GM12878 (cell line): ENCODE measurements around the gene RYR2. TPM values are rescaled to one million over a fixed set of nuclear protein-coding genes. Genes with fewer than 3 reads are reported as not detected.

ENCODE experiments used
- ATAC-seq: fragments of 200-7000 bp; cut with Tn5 transposase; 3 replicates; pipeline ENCODE4 v1.9.1; 2020; ENCODE audit warnings: mild to moderate bottlenecking, moderate library complexity
- BruUV-seq: library from RNA; stranded (reverse); fragments of 400-500 nt; replicated peaks from 2 replicates; lab custom pipeline; 2021; lab: Mats Ljungman, UMichigan
- CTCF ChIA-PET: fragments of 300-600 bp; sonication (Branson Sonifier 250); formaldehyde crosslinking; extraction: SDS; loops from one replicate; lab custom pipeline; 2021; ENCODE audit warnings: inconsistent platforms; lab: Yijun Ruan, JAX
- POLR2A ChIA-PET: fragments of 350-600 bp; formaldehyde crosslinking; extraction: SDS; loops from one replicate; lab custom pipeline; 2021; ENCODE audit warnings: inconsistent platforms; lab: Charles Lee
- RAD21 ChIA-PET: fragments of 300-600 bp; sonication (Branson Sonifier 250); formaldehyde crosslinking; loops from one replicate; lab custom pipeline; 2023; ENCODE audit warnings: antibody characterized with exemption; ENCODE audit not compliant: unreplicated experiment; lab: Charles Lee
- SMC1A ChIA-PET: fragments of 300-600 bp; sonication (Branson Sonifier 250); formaldehyde crosslinking; loops from one replicate; lab custom pipeline; 2023; ENCODE audit not compliant: unreplicated experiment, uncharacterized antibody; lab: Charles Lee
- DNase-seq: peaks from one replicate; pipeline ENCODE4 v3.0.0-alpha.2; 2011; ENCODE audit warnings: low read depth, low spot score
- FAIRE-seq: peaks from 3 replicates; lab custom pipeline; 2011; peaks lifted over from hg19 to GRCh38; lab: Jason Lieb, UNC
- H2AFZ ChIP-seq: 2 replicates; pipeline ENCODE4 v1.6.0; 2011; ENCODE audit warnings: low read depth, low read length, control low read depth; ENCODE audit not compliant: control insufficient read depth
- H3K27ac ChIP-seq: 2 replicates; pipeline ENCODE4 v1.5.1; 2011; ENCODE audit warnings: control low read depth; ENCODE audit not compliant: control insufficient read depth, insufficient read depth
- H3K27me3 ChIP-seq, 2 experiments: replicated peaks in 1 of 2; 2 replicates each; pipeline versions ENCODE4 v1.6.0 to v1.6.1; 2011; ENCODE audit warnings: low read length in 1 of 2; ENCODE audit not compliant: control insufficient read depth in 2 of 2, insufficient read depth in 2 of 2
- H3K36me3 ChIP-seq, 2 experiments: 2 replicates each; pipeline ENCODE4 v1.5.1; 2011; ENCODE audit warnings: low read length in 1 of 2; ENCODE audit not compliant: control insufficient read depth in 2 of 2, insufficient read depth in 2 of 2
- H3K4me1 ChIP-seq: 2 replicates; pipeline ENCODE4 v1.6.1; 2011; ENCODE audit warnings: mild to moderate bottlenecking, low read length, moderate library complexity, mixed read lengths; ENCODE audit not compliant: control insufficient read depth, insufficient read depth
- H3K4me2 ChIP-seq: 2 replicates; pipeline ENCODE4 v1.6.0; 2011; ENCODE audit warnings: control low read depth; ENCODE audit not compliant: control insufficient read depth, insufficient read depth
- H3K4me3 ChIP-seq: fragments of 200-600 bp; sonication (generic); 2 replicates; pipeline ENCODE4 v1.5.1; 2016
- H3K79me2 ChIP-seq: 2 replicates; pipeline ENCODE4 v1.6.0; 2011; ENCODE audit warnings: low read length; ENCODE audit not compliant: control insufficient read depth, insufficient read depth
- H3K9ac ChIP-seq: 2 replicates; pipeline ENCODE4 v1.8.0; 2011; ENCODE audit warnings: low read length, control low read depth, mixed read lengths; ENCODE audit not compliant: control insufficient read depth, insufficient read depth
- H3K9me3 ChIP-seq: replicated peaks from 3 replicates; pipeline ENCODE4 v1.5.1; 2011; ENCODE audit warnings: mild to moderate bottlenecking, low read length; ENCODE audit not compliant: control insufficient read depth, insufficient read depth
- H4K20me1 ChIP-seq: 2 replicates; pipeline ENCODE4 v1.6.0; 2011; ENCODE audit not compliant: control insufficient read depth, insufficient read depth
- BACH1 ChIP-seq: fragments of 450-650 bp; IDR thresholded peaks from 2 replicates; pipeline ENCODE4 v1.6.1; 2017; ENCODE audit warnings: mild to moderate bottlenecking, borderline replicate concordance
- CHD2 ChIP-seq: IDR thresholded peaks from 2 replicates; pipeline ENCODE4 v1.6.1; 2011; ENCODE audit warnings: low read depth, low read length, improper control_type of control experiment, borderline replicate concordance
- EED ChIP-seq: sonication (generic); IDR thresholded peaks from 2 replicates; pipeline ENCODE4 v1.6.1; 2016; ENCODE audit warnings: antibody characterized with exemption, low read depth
- ETV6 ChIP-seq, 2 experiments: fragments of 450-650 bp in 1 of 2; IDR thresholded peaks in 1 of 2; conservative IDR thresholded peaks in 1 of 2; 2 replicates each; pipeline ENCODE4 v1.6.1; 2014; ENCODE audit warnings: antibody characterized with exemption in 1 of 2, borderline replicate concordance in 1 of 2, low read depth in 1 of 2, mild to moderate bottlenecking in 1 of 2, moderate library complexity in 1 of 2
- GATAD2B ChIP-seq: fragments of 450-650 bp; conservative IDR thresholded peaks from 2 replicates; pipeline ENCODE4 v1.6.1; 2017; ENCODE audit warnings: low read depth, mild to moderate bottlenecking, moderate library complexity
- JUNB ChIP-seq: IDR thresholded peaks from 2 replicates; pipeline ENCODE4 v1.6.1; 2016; ENCODE audit warnings: antibody characterized with exemption, mild to moderate bottlenecking
- JUND ChIP-seq: IDR thresholded peaks from 2 replicates; pipeline ENCODE4 v1.6.1; 2012; ENCODE audit warnings: low read depth, mild to moderate bottlenecking, low read length, improper control_type of control experiment, moderate library complexity
- KAT2A ChIP-seq: conservative IDR thresholded peaks from 2 replicates; pipeline ENCODE4 v1.6.1; 2011; ENCODE audit warnings: low read depth, low read length; ENCODE audit not compliant: control insufficient read depth
- MTA3 ChIP-seq: IDR thresholded peaks from 2 replicates; pipeline ENCODE4 v1.6.1; 2012; ENCODE audit warnings: low read length, inconsistent platforms, borderline replicate concordance
- NKRF ChIP-seq: fragments of 450-650 bp; conservative IDR thresholded peaks from 2 replicates; pipeline ENCODE4 v1.6.1; 2017; ENCODE audit warnings: mild to moderate bottlenecking, moderate library complexity
- RAD21 ChIP-seq: IDR thresholded peaks from 2 replicates; pipeline ENCODE4 v1.6.1; 2011; ENCODE audit warnings: mild to moderate bottlenecking, low read depth, low read length, moderate library complexity; ENCODE audit not compliant: insufficient read depth
- RCOR1 ChIP-seq: conservative IDR thresholded peaks from 2 replicates; pipeline ENCODE4 v1.6.1; 2012; ENCODE audit warnings: low read depth, low read length, improper control_type of control experiment
- RELA ChIP-seq: fragments of 450-650 bp; IDR thresholded peaks from 2 replicates; pipeline ENCODE4 v1.8.0; 2014; ENCODE audit warnings: borderline replicate concordance; ENCODE audit not compliant: partially characterized antibody
- USF1 ChIP-seq: IDR thresholded peaks from 2 replicates; pipeline ENCODE4 v1.6.1; 2011; ENCODE audit warnings: borderline replicate concordance, low read depth, mild to moderate bottlenecking, moderate library complexity, mixed read lengths, low read length; ENCODE audit not compliant: insufficient read depth; ENCODE audit errors: extremely low read length
- YBX1 ChIP-seq: fragments of 450-650 bp; IDR thresholded peaks from 2 replicates; pipeline ENCODE4 v1.6.1; 2016; ENCODE audit warnings: antibody characterized with exemption
- ZBED1 ChIP-seq: IDR thresholded peaks from 2 replicates; pipeline ENCODE4 v1.6.1; 2016; ENCODE audit warnings: borderline replicate concordance
- WGBS: methylation state at CpG from one replicate; pipeline ENCODE4 v1.1.6; 2016; ENCODE audit warnings: low lambda C conversion rate; ENCODE audit not compliant: insufficient replicate concordance, insufficient coverage; ENCODE audit errors: missing lambda C conversion rate; 5-methylcytosine and 5-hydroxymethylcytosine counted together
- in situ Hi-C: fragments of 300-500 bp; cut with MboI; formaldehyde crosslinking; loops from 9 replicates; pipeline ENCODE4 v1.14.3; 2018; ENCODE audit warnings: mixed read lengths
- intact Hi-C: fragments of 100-400 bp; cut with micrococcal nuclease; formaldehyde crosslinking; loops from one replicate; pipeline ENCODE4 v1.14.2; 2022; ENCODE audit not compliant: unreplicated experiment
- polyA plus RNA-seq, 11 experiments: library from polyadenylated mRNA; depleted of rRNA in 4 of 11; unstranded in 6 of 11; stranded (reverse) in 5 of 11; fragments of >200 nt; fragmentation: Nextera tagmentation in 4 of 11; fragmentation: Illumina TruSeq in 1 of 11; extraction: Ambion mirVana in 4 of 11; extraction: Trizol in 1 of 11; gene quantifications; 1 replicate in 1 of 11; 2 replicates in 10 of 11; pipeline versions ENCODE4 v1.2.1 to v1.2.3, GENCODE V29; 2011 to 2016; ENCODE audit warnings: inconsistent platforms in 2 of 11, missing spikeins in 2 of 11, low read depth in 1 of 11
- total RNA-seq, 4 experiments: library from RNA; depleted of rRNA in 3 of 4; stranded (reverse); fragments of >200 nt in 3 of 4; fragmentation: Illumina TruSeq in 1 of 4; extraction: Trizol in 1 of 4; gene quantifications; 2 replicates each; pipeline versions ENCODE4 v1.2.1 to v1.2.3, GENCODE V29; 2013 to 2021
- TF ChIP-seq, protein P1 (sequence below): fragments of 150-350 bp; IDR thresholded peaks from 2 replicates; pipeline ENCODE4 v1.6.1; 2014; ENCODE audit warnings: mild to moderate bottlenecking, low read depth, low read length
- TF ChIP-seq, protein P2 (sequence below): IDR thresholded peaks from 2 replicates; pipeline ENCODE4 v1.6.1; 2011; ENCODE audit warnings: borderline replicate concordance, low read depth, mild to moderate bottlenecking, moderate library complexity, low read length; ENCODE audit not compliant: insufficient read depth, poor library complexity, severe bottlenecking

The RYR2 gene
- total and polyA plus RNA-seq, 10 of the 15 experiments (the other 5 are each of a cell fraction or from before 2014, with no cell fraction given): 0.01 to 0.04 TPM; not detected in 8

DNA sequence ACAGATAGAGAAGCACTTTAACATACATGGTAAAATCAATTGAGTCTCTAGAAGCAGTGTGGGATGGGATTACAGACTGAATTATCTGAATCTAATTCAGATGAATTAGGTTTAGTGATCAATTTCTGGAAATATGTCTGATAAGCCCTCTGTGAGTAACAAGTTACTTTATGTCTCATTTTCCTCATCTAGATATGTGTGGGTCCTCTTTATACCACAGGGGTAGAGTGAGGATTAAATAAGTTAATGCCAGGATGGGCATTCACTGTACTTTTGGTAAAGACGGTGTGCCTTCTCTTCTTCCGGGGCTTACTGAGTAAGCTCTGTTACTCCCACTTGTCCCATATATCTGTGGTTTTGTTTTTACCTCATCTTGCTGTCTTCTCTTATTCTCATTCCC lies 225.8 kb downstream of the RYR2 start:
- ATAC-seq (no peak), FAIRE-seq (no peak), DNase-seq (no peak)
- SMC1A ChIA-PET: interaction anchor here (1.6 kb wide), 1 partner anchor 89 kb away, joined by 3 read pairs; no protein-coding TSS in a partner anchor
- POLR2A ChIA-PET: no interaction called here
- no peak overlapping the region for H3K9ac ChIP-seq
- intact Hi-C loops: no loop called here
- in situ Hi-C loops: no loop called here
- no TSS peak for BruUV-seq
- no peak overlapping the region for H2AFZ ChIP-seq
- RAD21 ChIA-PET: no interaction called here
- no peaks in the 10 kb centered on the region for H3K9me3 ChIP-seq
- H3K79me2 ChIP-seq: no peaks in the 10 kb centered on the region
- H3K27me3 ChIP-seq: no peaks in the 10 kb centered on the region
- H3K27ac ChIP-seq: no peak overlapping the region
- WGBS: 18% methylated on average over 2 of the region's 2 CpGs
- H3K4me3 ChIP-seq: no peak overlapping the region
- H3K36me3 ChIP-seq: no peaks in the 10 kb centered on the region
- H3K4me1 ChIP-seq: no peaks in the 10 kb centered on the region
- CTCF ChIA-PET: interaction anchor here (0.7 kb wide), 1 partner anchor 31 kb away, joined by 4 read pairs; no protein-coding TSS in a partner anchor
- H3K4me2 ChIP-seq: no peak overlapping the region
- no peaks in the 10 kb centered on the region for H4K20me1 ChIP-seq
- TF ChIP-seq MTA3 (no peak), YBX1 (no peak), EED (no peak), KAT2A (no peak), BACH1 (no peak), ZBED1 (no peak), USF1 (no peak), RCOR1 (no peak), CHD2 (no peak), GATAD2B (no peak), NKRF (no peak), RELA (no peak), JUND (no peak), ETV6 (conservative IDR thresholded peaks at IDR 0.05 in 1 of 2, IDR thresholded peaks at IDR 0.05 in 1 of 2; ENCODE audit: borderline replicate concordance in 1 of 2, low read depth in 1 of 2) (no peak), JUNB (no peak), RAD21 (no peak)
- TF ChIP-seq, protein P1, sequence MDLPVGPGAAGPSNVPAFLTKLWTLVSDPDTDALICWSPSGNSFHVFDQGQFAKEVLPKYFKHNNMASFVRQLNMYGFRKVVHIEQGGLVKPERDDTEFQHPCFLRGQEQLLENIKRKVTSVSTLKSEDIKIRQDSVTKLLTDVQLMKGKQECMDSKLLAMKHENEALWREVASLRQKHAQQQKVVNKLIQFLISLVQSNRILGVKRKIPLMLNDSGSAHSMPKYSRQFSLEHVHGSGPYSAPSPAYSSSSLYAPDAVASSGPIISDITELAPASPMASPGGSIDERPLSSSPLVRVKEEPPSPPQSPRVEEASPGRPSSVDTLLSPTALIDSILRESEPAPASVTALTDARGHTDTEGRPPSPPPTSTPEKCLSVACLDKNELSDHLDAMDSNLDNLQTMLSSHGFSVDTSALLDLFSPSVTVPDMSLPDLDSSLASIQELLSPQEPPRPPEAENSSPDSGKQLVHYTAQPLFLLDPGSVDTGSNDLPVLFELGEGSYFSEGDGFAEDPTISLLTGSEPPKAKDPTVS: no peak
- TF ChIP-seq, protein P2, sequence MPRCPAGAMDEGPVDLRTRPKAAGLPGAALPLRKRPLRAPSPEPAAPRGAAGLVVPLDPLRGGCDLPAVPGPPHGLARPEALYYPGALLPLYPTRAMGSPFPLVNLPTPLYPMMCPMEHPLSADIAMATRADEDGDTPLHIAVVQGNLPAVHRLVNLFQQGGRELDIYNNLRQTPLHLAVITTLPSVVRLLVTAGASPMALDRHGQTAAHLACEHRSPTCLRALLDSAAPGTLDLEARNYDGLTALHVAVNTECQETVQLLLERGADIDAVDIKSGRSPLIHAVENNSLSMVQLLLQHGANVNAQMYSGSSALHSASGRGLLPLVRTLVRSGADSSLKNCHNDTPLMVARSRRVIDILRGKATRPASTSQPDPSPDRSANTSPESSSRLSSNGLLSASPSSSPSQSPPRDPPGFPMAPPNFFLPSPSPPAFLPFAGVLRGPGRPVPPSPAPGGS: no peak
